DND-41 (cell line): ENCODE results near the gene MLXIPL.

Experiments
- ATAC-seq: fragments of 200-7000 bp; cut with Tn5 transposase; 3 replicates; pipeline ENCODE4 v1.9.1; 2021; ENCODE audit warnings: low read depth; ENCODE audit not compliant: insufficient read depth
- DNase-seq: peaks from one replicate; pipeline ENCODE4 v3.0.0-alpha.2; 2020
- H2AFZ ChIP-seq: 2 replicates; pipeline ENCODE4 v1.6.0; 2012; ENCODE audit warnings: low read depth, low read length
- H3K27ac ChIP-seq: 2 replicates; pipeline ENCODE4 v1.5.1; 2012; ENCODE audit warnings: low read length, inconsistent platforms
- H3K27me3 ChIP-seq: fragments of 200-600 bp; sonication (generic); 2 replicates; pipeline ENCODE4 v1.6.0; 2012; ENCODE audit warnings: low read length, mild to moderate bottlenecking, inconsistent platforms; ENCODE audit not compliant: insufficient read depth, poor library complexity
- H3K36me3 ChIP-seq: 2 replicates; pipeline ENCODE4 v1.5.1; 2012; ENCODE audit warnings: low read length, inconsistent platforms; ENCODE audit not compliant: insufficient read depth
- H3K4me1 ChIP-seq: 2 replicates; pipeline ENCODE4 v1.5.1; 2012; ENCODE audit warnings: mild to moderate bottlenecking, low read length; ENCODE audit not compliant: insufficient read depth
- H3K4me2 ChIP-seq: 2 replicates; pipeline ENCODE4 v1.6.0; 2012; ENCODE audit warnings: mild to moderate bottlenecking, moderate library complexity, low read length, inconsistent platforms; ENCODE audit not compliant: insufficient read depth
- H3K4me3 ChIP-seq, 2 experiments: fragments of 200-600 bp in 1 of 2; shearing (Covaris generic) in 1 of 2; 2 replicates each; pipeline ENCODE4 v1.5.1; 2012 to 2016; ENCODE audit warnings: inconsistent platforms in 2 of 2, low read length in 2 of 2, mild to moderate bottlenecking in 2 of 2, low read depth in 1 of 2, moderate library complexity in 1 of 2
- H3K79me2 ChIP-seq: 2 replicates; pipeline ENCODE4 v1.6.0; 2012; ENCODE audit warnings: low read length, inconsistent platforms; ENCODE audit not compliant: insufficient read depth
- H3K9ac ChIP-seq: 2 replicates; pipeline ENCODE4 v1.6.0; 2012; ENCODE audit warnings: low read depth, mild to moderate bottlenecking, inconsistent platforms, low read length, moderate library complexity
- H3K9me3 ChIP-seq: 2 replicates; pipeline ENCODE4 v1.5.1; 2012; ENCODE audit warnings: low read length, moderate library complexity, mild to moderate bottlenecking, inconsistent platforms; ENCODE audit not compliant: insufficient read depth, severe bottlenecking
- H4K20me1 ChIP-seq: 2 replicates; pipeline ENCODE4 v1.6.0; 2012; ENCODE audit warnings: low read length; ENCODE audit not compliant: insufficient read depth
- EZH2 ChIP-seq: IDR thresholded peaks from 3 replicates; pipeline ENCODE4 v1.6.1; 2012; ENCODE audit warnings: borderline replicate concordance, low read depth, mild to moderate bottlenecking, moderate library complexity, low read length, inconsistent platforms; ENCODE audit not compliant: severe bottlenecking
- TF ChIP-seq, protein P1 (sequence below): IDR thresholded peaks from 2 replicates; pipeline ENCODE4 v1.5.1; 2012; ENCODE audit warnings: borderline replicate concordance, low read length, moderate library complexity, mild to moderate bottlenecking; ENCODE audit not compliant: poor library complexity, severe bottlenecking; ENCODE audit errors: extremely low read depth

Gene MLXIPL

DNA sequence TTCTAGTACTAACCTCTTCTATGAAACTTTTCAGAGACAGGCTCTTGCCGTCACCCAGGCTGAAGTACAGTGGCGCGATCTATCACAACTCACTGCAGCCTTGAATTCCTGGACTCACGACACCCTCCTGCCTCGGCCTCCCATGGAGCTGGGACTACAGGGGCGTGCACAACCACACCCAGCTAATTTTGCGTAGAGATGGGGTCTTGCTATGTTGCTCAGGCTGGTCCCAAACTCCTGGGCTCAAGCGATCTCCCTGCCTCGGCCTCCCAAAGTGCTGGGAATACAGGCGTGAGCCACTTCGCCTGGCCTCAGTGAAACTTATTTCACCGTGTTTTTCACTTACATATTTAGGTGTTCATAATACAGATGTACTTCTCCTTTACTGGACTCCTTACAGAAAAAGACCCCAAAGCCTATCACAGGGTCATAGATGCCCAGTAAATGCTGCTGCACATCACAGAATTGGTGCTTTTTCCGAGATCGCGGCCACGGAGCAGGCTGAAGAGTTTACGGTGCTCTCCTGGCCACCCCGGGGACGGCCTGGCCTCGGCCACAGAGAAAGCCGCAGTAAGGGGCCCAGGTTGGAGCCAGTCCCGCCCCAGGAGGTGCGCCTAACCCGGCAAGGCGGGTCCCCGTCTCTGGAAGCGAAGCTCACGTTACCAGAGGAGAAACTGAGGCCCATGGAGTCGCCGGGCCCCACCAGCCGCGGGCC, 46.5 kb downstream of the MLXIPL start:
- Histone ChIP-seq H3K9me3 (no peaks in the 10 kb centered on the region), H3K4me3 (peak overlapping the region; percentile 97), H3K27me3 (no peaks in the 10 kb centered on the region), H3K27ac (peak overlapping the region; percentile 90), H4K20me1 (peaks cover 12% of the 10 kb centered on the region; the same call in 1 of the 2 replicates), H3K9ac (peak overlapping the region; percentile 95), H3K4me2 (peak overlapping the region; percentile 99), H2AFZ (peak overlapping the region; percentile 72), H3K36me3 (peaks cover 28% of the 10 kb centered on the region), H3K4me1 (peaks cover 28% of the 10 kb centered on the region), H3K79me2 (peaks cover 39% of the 10 kb centered on the region)
- peak; percentile 4; the same call in 2 of the 3 replicates for ATAC-seq
- TF ChIP-seq EZH2, result no peak
- TF ChIP-seq, protein P1, sequence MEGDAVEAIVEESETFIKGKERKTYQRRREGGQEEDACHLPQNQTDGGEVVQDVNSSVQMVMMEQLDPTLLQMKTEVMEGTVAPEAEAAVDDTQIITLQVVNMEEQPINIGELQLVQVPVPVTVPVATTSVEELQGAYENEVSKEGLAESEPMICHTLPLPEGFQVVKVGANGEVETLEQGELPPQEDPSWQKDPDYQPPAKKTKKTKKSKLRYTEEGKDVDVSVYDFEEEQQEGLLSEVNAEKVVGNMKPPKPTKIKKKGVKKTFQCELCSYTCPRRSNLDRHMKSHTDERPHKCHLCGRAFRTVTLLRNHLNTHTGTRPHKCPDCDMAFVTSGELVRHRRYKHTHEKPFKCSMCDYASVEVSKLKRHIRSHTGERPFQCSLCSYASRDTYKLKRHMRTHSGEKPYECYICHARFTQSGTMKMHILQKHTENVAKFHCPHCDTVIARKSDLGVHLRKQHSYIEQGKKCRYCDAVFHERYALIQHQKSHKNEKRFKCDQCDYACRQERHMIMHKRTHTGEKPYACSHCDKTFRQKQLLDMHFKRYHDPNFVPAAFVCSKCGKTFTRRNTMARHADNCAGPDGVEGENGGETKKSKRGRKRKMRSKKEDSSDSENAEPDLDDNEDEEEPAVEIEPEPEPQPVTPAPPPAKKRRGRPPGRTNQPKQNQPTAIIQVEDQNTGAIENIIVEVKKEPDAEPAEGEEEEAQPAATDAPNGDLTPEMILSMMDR, result no peak
- DNase-seq, result peak; percentile 17

GRCh38 chr7:73573791-73574190, 50.5 kb downstream of the MLXIPL start:
- no peak overlapping the region for H3K9ac ChIP-seq
- no peaks in the 10 kb centered on the region for H3K9me3 ChIP-seq
- DNase-seq (no peak), ATAC-seq (no peak)
- no peak overlapping the region for H3K27ac ChIP-seq
- H3K4me2 ChIP-seq, result no peak overlapping the region
- H3K36me3 ChIP-seq, result peaks cover 62% of the 10 kb centered on the region
- no peak overlapping the region for H2AFZ ChIP-seq
- no peaks in the 10 kb centered on the region for H3K27me3 ChIP-seq
- H3K4me3 ChIP-seq, result no peak overlapping the region
- TF ChIP-seq, protein P1, result no peak
- no peak for TF ChIP-seq EZH2
- H4K20me1 ChIP-seq, result peaks cover 17% of the 10 kb centered on the region; the same call in 1 of the 2 replicates
- peaks cover 37% of the 10 kb centered on the region for H3K4me1 ChIP-seq
- H3K79me2 ChIP-seq, result peaks cover 39% of the 10 kb centered on the region

DNA sequence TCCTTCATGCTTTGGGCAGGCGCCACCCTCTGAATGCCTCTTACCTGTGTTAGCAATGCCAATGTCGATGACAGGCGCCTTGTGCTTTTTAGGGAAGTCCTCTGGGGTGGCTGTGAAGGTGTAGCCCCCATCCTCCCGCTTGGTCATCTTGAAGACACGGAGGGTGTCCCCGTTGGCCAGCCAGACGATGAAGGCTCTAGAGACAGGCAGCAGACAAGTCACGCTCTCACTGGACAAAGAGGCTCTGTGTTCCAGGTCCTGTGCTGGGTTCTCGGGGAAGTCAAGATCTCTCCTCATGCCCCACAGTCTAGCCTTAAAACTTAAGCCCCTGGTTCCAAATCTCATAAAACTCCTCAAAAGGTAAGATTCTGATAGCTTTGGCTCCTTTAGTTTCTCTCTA, 51.0 kb downstream of the MLXIPL start:
- H2AFZ ChIP-seq, result no peak overlapping the region
- no peaks in the 10 kb centered on the region for H3K9me3 ChIP-seq
- H3K79me2 ChIP-seq, result peaks cover 38% of the 10 kb centered on the region
- H3K27me3 ChIP-seq, result no peaks in the 10 kb centered on the region
- no peak overlapping the region for H3K4me3 ChIP-seq
- TF ChIP-seq, protein P1, result no peak
- no peak overlapping the region for H3K27ac ChIP-seq
- H3K9ac ChIP-seq, result no peak overlapping the region
- peaks cover 42% of the 10 kb centered on the region for H3K4me1 ChIP-seq
- ATAC-seq (no peak), DNase-seq (no peak)
- H4K20me1 ChIP-seq, result peaks cover 17% of the 10 kb centered on the region; the same call in 1 of the 2 replicates
- H3K4me2 ChIP-seq, result no peak overlapping the region
- H3K36me3 ChIP-seq, result peaks cover 62% of the 10 kb centered on the region
